SH-SY5Y (cell line): ENCODE data around the gene SMIM5.

Experiments
- GATA2 ChIP-seq: IDR thresholded peaks from 2 replicates; pipeline ENCODE4 v1.6.1; 2011; ENCODE audit warnings: mild to moderate bottlenecking, low read depth, low read length
- GATA3 ChIP-seq: IDR thresholded peaks from 2 replicates; pipeline ENCODE4 v1.6.1; 2011; ENCODE audit warnings: low read depth, mild to moderate bottlenecking, low read length, moderate library complexity

GRCh38 chr17:75592348-75593020, 40.8 kb upstream of the SMIM5 start:
- TF ChIP-seq GATA3: no peak
- TF ChIP-seq GATA2: no peak
